Ishikawa (cell line): ENCODE measurements around the gene NAT8L.

ENCODE experiments used
- CEBPB ChIP-seq: IDR thresholded peaks from 2 replicates; pipeline ENCODE4 v1.6.1; 2012
- EP300 ChIP-seq: IDR thresholded peaks from 2 replicates; pipeline ENCODE4 v1.6.1; 2012; ENCODE audit warnings: borderline replicate concordance
- FOXM1 ChIP-seq: IDR thresholded peaks from 2 replicates; pipeline ENCODE4 v1.6.1; 2012; ENCODE audit warnings: low read depth, borderline replicate concordance
- RAD21 ChIP-seq: IDR thresholded peaks from 2 replicates; pipeline ENCODE4 v1.6.1; 2012; ENCODE audit warnings: low read depth
- YY1 ChIP-seq: IDR thresholded peaks from 2 replicates; pipeline ENCODE4 v1.6.1; 2012; ENCODE audit warnings: low read depth
- TF ChIP-seq, protein P1 (sequence below): IDR thresholded peaks from 2 replicates; pipeline ENCODE4 v1.6.1; 2012
- TF ChIP-seq, protein P2 (sequence below): IDR thresholded peaks from 2 replicates; pipeline ENCODE4 v1.6.1; 2012

DNA sequence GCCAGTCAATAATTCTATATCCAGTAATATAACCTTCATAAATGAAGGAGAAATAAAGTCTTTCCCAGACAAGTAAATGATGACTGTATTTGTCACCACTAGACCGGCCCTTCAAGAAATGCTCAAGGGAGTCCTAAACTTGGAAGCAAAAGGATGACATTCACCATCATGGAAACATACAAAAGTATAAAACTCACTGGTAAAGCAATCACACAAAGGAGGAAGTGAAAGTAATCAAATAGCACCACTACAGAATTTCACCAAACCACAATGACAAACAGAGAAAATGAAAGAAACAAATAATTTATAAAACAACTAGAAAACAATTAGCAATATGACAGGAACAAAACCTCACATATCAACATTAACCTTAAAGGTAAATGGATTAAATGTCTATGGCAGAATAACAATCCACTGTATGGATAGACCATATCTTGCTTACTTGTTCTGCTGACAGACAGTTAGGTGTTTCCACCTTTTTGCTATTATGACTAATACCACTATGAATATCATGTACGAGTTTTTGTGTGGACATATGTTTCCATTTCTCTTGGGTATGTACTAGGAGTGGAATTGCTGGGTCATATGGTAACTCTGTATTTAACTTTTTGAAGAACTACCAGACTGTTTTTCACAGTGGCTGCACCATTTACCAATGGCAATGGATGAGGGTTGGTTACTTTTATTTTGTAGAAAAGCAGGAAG, 44.9 kb downstream of the NAT8L start:
- TF ChIP-seq CEBPB = no peak
- no peak for TF ChIP-seq EP300
- no peak for TF ChIP-seq RAD21
- TF ChIP-seq, protein P1, sequence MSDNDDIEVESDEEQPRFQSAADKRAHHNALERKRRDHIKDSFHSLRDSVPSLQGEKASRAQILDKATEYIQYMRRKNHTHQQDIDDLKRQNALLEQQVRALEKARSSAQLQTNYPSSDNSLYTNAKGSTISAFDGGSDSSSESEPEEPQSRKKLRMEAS = no peak
- no peak for TF ChIP-seq YY1
- TF ChIP-seq FOXM1 = no peak
- TF ChIP-seq, protein P2, sequence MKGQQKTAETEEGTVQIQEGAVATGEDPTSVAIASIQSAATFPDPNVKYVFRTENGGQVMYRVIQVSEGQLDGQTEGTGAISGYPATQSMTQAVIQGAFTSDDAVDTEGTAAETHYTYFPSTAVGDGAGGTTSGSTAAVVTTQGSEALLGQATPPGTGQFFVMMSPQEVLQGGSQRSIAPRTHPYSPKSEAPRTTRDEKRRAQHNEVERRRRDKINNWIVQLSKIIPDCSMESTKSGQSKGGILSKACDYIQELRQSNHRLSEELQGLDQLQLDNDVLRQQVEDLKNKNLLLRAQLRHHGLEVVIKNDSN = no peak
